K562 (cell line): ENCODE results near the gene ZCCHC17. TPM values are rescaled to one million over a fixed set of nuclear protein-coding genes. Genes with fewer than 3 reads are reported as not detected.

Source experiments
- EGR1 ChIP-seq: fragments of 450-650 bp; conservative IDR thresholded peaks from 2 replicates; pipeline ENCODE4 v1.6.1; 2017; ENCODE audit warnings: mild to moderate bottlenecking
- ESRRA ChIP-seq: fragments of 450-650 bp; IDR thresholded peaks from 2 replicates; pipeline ENCODE4 v1.6.1; 2014; ENCODE audit warnings: low read depth, mild to moderate bottlenecking, moderate library complexity, borderline replicate concordance
- ZBTB17 ChIP-seq: fragments of 450-650 bp; formaldehyde crosslinking; IDR thresholded peaks from 2 replicates; pipeline ENCODE4 v1.4.0; 2020; ENCODE audit warnings: mild to moderate bottlenecking
- ZNF561 ChIP-seq: fragments of 450-650 bp; formaldehyde crosslinking; conservative IDR thresholded peaks from 2 replicates; pipeline ENCODE4 v1.4.0; 2020; ENCODE audit warnings: mild to moderate bottlenecking, moderate library complexity
- polyA plus RNA-seq, 8 experiments: library from polyadenylated mRNA; depleted of rRNA in 4 of 8; stranded (reverse) in 5 of 8; unstranded in 3 of 8; fragments of >200 nt; fragmentation: Nextera tagmentation in 2 of 8; fragmentation: Illumina TruSeq in 1 of 8; extraction: Ambion mirVana in 2 of 8; extraction: Trizol in 1 of 8; gene quantifications; 2 replicates each; pipeline versions ENCODE4 v1.2.1 to v1.2.3, GENCODE V29; 2011 to 2014; ENCODE audit warnings: inconsistent platforms in 1 of 8, missing spikeins in 1 of 8
- total RNA-seq, 7 experiments: library from RNA; depleted of rRNA in 6 of 7; stranded (reverse); fragments of >200 nt in 6 of 7; fragmentation: Illumina TruSeq in 2 of 7; extraction: Trizol in 2 of 7; gene quantifications; 2 replicates each; pipeline versions ENCODE4 v1.2.1 to v1.2.3, GENCODE V29; 2011 to 2021; ENCODE audit warnings: low replicate concordance in 1 of 7
- TF ChIP-seq, protein P1 (sequence below), 2 experiments: fragments of 450-650 bp; conservative IDR thresholded peaks; 2 replicates each; pipeline ENCODE4 v1.6.1; 2017; ENCODE audit warnings: mild to moderate bottlenecking in 2 of 2, moderate library complexity in 2 of 2
- TF ChIP-seq, protein P2 (sequence below): fragments of 450-650 bp; IDR thresholded peaks from 2 replicates; pipeline ENCODE4 v1.6.1; 2017; ENCODE audit warnings: antibody characterized with exemption, mild to moderate bottlenecking
- TF ChIP-seq, protein P3 (sequence below): sonication (generic); formaldehyde crosslinking; IDR thresholded peaks from 2 replicates; pipeline ENCODE4 v1.8.0; 2022; ENCODE audit warnings: mild to moderate bottlenecking, missing genetic modification reagents
- TF ChIP-seq, protein P4 (sequence below): fragments of 450-650 bp; formaldehyde crosslinking; IDR thresholded peaks from 2 replicates; pipeline ENCODE4 v1.4.0; 2022; ENCODE audit warnings: mild to moderate bottlenecking, moderate library complexity
- TF ChIP-seq, protein P5 (sequence below): sonication (generic); formaldehyde crosslinking; IDR thresholded peaks from 2 replicates; pipeline ENCODE4 v1.8.1; 2023; ENCODE audit warnings: mild to moderate bottlenecking, missing genetic modification reagents
- TF ChIP-seq, protein P6 (sequence below), 2 experiments: IDR thresholded peaks; 2 replicates each; pipeline ENCODE4 v1.6.1; 2011; ENCODE audit warnings: borderline replicate concordance in 1 of 2, control low read depth in 1 of 2, low read depth in 1 of 2, low read length in 1 of 2, mild to moderate bottlenecking in 1 of 2, mixed read lengths in 1 of 2, moderate library complexity in 1 of 2; ENCODE audit not compliant: insufficient read depth in 1 of 2, insufficient read length in 1 of 2, poor library complexity in 1 of 2, severe bottlenecking in 1 of 2; ENCODE audit errors: extremely low read depth in 1 of 2

Gene ZCCHC17
- total and polyA plus RNA-seq, 9 of the 15 experiments (the other 6 are each of a cell fraction or from before 2014, with no cell fraction given): 46.9 to 150 (median 74.7) TPM

DNA sequence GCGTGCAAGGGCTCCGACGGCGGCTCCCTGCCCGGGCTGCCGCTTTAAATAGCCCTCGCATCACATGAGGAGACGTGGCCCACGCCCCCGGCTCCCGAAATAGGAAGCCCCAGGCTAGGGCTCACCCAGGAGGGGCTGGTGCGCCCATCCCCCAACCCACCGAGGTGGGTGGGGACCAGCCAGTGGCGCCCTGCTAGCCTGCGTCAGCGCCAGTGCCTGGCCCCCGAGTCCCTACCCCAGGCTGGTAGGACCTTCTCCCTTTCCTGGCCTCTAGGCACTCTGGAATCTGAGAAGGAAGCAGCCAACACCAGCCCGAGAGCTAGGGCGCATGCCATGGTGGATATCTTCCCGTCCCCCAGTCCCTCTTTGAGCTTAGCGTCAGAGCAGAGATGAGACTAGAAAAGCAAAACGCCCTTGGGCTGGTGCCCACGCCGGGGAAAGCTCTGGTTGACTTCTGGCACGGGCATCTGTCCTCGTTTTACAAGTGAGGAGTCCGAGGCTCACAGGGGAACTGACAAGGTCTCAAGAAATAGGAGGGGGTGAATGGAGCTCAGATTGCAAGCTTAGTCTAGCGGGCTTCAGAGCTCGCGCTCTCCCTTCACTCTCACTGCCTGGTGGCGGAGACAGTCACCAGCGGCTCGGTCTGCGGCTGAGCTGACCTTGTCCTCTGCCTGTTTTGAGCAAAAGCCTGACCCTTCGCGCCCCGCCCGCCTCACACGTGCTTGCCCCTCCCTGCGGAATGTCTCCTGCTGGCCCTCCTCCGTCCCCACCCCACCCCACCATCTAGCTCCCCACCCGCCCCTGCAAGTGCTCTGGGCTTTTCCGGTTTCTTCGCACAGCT lies 76.4 kb downstream of the ZCCHC17 start, which contains the start of gene FABP3 (continued):
- TF ChIP-seq, protein P1, sequence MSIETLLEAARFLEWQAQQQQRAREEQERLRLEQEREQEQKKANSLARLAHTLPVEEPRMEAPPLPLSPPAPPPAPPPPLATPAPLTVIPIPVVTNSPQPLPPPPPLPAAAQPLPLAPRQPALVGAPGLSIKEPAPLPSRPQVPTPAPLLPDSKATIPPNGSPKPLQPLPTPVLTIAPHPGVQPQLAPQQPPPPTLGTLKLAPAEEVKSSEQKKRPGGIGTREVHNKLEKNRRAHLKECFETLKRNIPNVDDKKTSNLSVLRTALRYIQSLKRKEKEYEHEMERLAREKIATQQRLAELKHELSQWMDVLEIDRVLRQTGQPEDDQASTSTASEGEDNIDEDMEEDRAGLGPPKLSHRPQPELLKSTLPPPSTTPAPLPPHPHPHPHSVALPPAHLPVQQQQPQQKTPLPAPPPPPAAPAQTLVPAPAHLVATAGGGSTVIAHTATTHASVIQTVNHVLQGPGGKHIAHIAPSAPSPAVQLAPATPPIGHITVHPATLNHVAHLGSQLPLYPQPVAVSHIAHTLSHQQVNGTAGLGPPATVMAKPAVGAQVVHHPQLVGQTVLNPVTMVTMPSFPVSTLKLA (conservative IDR thresholded peaks at IDR 0.05): peak; percentile 49 to 68; a peak in 2 of 4 replicates
- TF ChIP-seq EGR1 (0 out of 2 replicates have a peak, but pooled peaks have one; percentile 12), ZBTB17 (CRISPR knock-in tag) (peak; percentile 76; the same call in 1 of the 2 replicates), ZNF561 (CRISPR knock-in tag) (no peak), ESRRA (peak; percentile 39; the same call in 1 of the 2 replicates)
- TF ChIP-seq, protein P2, sequence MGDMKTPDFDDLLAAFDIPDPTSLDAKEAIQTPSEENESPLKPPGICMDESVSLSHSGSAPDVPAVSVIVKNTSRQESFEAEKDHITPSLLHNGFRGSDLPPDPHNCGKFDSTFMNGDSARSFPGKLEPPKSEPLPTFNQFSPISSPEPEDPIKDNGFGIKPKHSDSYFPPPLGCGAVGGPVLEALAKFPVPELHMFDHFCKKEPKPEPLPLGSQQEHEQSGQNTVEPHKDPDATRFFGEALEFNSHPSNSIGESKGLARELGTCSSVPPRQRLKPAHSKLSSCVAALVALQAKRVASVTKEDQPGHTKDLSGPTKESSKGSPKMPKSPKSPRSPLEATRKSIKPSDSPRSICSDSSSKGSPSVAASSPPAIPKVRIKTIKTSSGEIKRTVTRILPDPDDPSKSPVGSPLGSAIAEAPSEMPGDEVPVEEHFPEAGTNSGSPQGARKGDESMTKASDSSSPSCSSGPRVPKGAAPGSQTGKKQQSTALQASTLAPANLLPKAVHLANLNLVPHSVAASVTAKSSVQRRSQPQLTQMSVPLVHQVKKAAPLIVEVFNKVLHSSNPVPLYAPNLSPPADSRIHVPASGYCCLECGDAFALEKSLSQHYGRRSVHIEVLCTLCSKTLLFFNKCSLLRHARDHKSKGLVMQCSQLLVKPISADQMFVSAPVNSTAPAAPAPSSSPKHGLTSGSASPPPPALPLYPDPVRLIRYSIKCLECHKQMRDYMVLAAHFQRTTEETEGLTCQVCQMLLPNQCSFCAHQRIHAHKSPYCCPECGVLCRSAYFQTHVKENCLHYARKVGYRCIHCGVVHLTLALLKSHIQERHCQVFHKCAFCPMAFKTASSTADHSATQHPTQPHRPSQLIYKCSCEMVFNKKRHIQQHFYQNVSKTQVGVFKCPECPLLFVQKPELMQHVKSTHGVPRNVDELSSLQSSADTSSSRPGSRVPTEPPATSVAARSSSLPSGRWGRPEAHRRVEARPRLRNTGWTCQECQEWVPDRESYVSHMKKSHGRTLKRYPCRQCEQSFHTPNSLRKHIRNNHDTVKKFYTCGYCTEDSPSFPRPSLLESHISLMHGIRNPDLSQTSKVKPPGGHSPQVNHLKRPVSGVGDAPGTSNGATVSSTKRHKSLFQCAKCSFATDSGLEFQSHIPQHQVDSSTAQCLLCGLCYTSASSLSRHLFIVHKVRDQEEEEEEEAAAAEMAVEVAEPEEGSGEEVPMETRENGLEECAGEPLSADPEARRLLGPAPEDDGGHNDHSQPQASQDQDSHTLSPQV: 0 out of 2 replicates have a peak, but pooled peaks have one; percentile 29
- TF ChIP-seq, protein P3, sequence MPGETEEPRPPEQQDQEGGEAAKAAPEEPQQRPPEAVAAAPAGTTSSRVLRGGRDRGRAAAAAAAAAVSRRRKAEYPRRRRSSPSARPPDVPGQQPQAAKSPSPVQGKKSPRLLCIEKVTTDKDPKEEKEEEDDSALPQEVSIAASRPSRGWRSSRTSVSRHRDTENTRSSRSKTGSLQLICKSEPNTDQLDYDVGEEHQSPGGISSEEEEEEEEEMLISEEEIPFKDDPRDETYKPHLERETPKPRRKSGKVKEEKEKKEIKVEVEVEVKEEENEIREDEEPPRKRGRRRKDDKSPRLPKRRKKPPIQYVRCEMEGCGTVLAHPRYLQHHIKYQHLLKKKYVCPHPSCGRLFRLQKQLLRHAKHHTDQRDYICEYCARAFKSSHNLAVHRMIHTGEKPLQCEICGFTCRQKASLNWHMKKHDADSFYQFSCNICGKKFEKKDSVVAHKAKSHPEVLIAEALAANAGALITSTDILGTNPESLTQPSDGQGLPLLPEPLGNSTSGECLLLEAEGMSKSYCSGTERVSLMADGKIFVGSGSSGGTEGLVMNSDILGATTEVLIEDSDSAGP (CRISPR knock-in tag): no peak
- TF ChIP-seq, protein P4, sequence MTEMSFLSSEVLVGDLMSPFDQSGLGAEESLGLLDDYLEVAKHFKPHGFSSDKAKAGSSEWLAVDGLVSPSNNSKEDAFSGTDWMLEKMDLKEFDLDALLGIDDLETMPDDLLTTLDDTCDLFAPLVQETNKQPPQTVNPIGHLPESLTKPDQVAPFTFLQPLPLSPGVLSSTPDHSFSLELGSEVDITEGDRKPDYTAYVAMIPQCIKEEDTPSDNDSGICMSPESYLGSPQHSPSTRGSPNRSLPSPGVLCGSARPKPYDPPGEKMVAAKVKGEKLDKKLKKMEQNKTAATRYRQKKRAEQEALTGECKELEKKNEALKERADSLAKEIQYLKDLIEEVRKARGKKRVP: no peak
- TF ChIP-seq, protein P5, sequence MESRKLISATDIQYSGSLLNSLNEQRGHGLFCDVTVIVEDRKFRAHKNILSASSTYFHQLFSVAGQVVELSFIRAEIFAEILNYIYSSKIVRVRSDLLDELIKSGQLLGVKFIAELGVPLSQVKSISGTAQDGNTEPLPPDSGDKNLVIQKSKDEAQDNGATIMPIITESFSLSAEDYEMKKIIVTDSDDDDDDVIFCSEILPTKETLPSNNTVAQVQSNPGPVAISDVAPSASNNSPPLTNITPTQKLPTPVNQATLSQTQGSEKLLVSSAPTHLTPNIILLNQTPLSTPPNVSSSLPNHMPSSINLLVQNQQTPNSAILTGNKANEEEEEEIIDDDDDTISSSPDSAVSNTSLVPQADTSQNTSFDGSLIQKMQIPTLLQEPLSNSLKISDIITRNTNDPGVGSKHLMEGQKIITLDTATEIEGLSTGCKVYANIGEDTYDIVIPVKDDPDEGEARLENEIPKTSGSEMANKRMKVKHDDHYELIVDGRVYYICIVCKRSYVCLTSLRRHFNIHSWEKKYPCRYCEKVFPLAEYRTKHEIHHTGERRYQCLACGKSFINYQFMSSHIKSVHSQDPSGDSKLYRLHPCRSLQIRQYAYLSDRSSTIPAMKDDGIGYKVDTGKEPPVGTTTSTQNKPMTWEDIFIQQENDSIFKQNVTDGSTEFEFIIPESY (CRISPR knock-in tag): peak; percentile 30; the same call in 1 of the 2 replicates
- TF ChIP-seq, protein P6, sequence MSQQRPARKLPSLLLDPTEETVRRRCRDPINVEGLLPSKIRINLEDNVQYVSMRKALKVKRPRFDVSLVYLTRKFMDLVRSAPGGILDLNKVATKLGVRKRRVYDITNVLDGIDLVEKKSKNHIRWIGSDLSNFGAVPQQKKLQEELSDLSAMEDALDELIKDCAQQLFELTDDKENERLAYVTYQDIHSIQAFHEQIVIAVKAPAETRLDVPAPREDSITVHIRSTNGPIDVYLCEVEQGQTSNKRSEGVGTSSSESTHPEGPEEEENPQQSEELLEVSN (IDR thresholded peaks at IDR 0.05; ENCODE audit: borderline replicate concordance in 1 of 2, extremely low read depth in 1 of 2, insufficient read depth in 1 of 2, insufficient read length in 1 of 2, low read depth in 1 of 2, low read length in 1 of 2, poor library complexity in 1 of 2, severe bottlenecking in 1 of 2): peak; percentile 70 to 77
